ENCODE measurements around the gene THRA. TPM values are rescaled to one million over a fixed set of nuclear protein-coding genes. Genes with fewer than 3 reads are reported as not detected.

THRA gene
- total RNA-seq, 4 donors from 2014 or later, result 32.6 to 69.9 (median 48.9) TPM

- 58% methylated on average over 14 of the region's 14 CpGs for WGBS
- peaks cover 46% of the 10 kb centered on the region for H3K4me1 ChIP-seq
- no peak for DNase-seq (ENCODE audit: low spot score in 2 of 2)
- H3K4me3 ChIP-seq, result no peak overlapping the region
- no peak for TF ChIP-seq POLR2AphosphoS5 (IDR thresholded peaks at IDR 0.05)
- TF ChIP-seq, protein P1, sequence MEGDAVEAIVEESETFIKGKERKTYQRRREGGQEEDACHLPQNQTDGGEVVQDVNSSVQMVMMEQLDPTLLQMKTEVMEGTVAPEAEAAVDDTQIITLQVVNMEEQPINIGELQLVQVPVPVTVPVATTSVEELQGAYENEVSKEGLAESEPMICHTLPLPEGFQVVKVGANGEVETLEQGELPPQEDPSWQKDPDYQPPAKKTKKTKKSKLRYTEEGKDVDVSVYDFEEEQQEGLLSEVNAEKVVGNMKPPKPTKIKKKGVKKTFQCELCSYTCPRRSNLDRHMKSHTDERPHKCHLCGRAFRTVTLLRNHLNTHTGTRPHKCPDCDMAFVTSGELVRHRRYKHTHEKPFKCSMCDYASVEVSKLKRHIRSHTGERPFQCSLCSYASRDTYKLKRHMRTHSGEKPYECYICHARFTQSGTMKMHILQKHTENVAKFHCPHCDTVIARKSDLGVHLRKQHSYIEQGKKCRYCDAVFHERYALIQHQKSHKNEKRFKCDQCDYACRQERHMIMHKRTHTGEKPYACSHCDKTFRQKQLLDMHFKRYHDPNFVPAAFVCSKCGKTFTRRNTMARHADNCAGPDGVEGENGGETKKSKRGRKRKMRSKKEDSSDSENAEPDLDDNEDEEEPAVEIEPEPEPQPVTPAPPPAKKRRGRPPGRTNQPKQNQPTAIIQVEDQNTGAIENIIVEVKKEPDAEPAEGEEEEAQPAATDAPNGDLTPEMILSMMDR (IDR thresholded peaks at IDR 0.05), result no peak
- no peak for TF ChIP-seq POLR2A (IDR thresholded peaks at IDR 0.05)
- TF ChIP-seq EP300 (IDR thresholded peaks at IDR 0.05), result no peak
- H3K27me3 ChIP-seq, result no peaks in the 10 kb centered on the region
- no peaks in the 10 kb centered on the region for H3K9me3 ChIP-seq
- peak overlapping the region; percentile 38 for H3K27ac ChIP-seq
- peaks cover 94% of the 10 kb centered on the region for H3K36me3 ChIP-seq
Measured at GRCh38 chr17:40090237-40091119, 27.7 kb downstream of the THRA start.

- peaks cover 94% of the 10 kb centered on the region for H3K36me3 ChIP-seq
- H3K27me3 ChIP-seq, result no peaks in the 10 kb centered on the region
- H3K4me3 ChIP-seq, result no peak overlapping the region
- H3K27ac ChIP-seq, result peak overlapping the region; percentile 95
- DNase-seq (ENCODE audit: low spot score in 2 of 2), result no peak
- TF ChIP-seq POLR2A (IDR thresholded peaks at IDR 0.05) (no peak), POLR2AphosphoS5 (IDR thresholded peaks at IDR 0.05) (no peak)
- TF ChIP-seq, protein P1 (IDR thresholded peaks at IDR 0.05), result no peak
- H3K9me3 ChIP-seq, result no peaks in the 10 kb centered on the region
- H3K4me1 ChIP-seq, result peaks cover 59% of the 10 kb centered on the region
- 36% methylated on average over 18 of the region's 18 CpGs for WGBS
Measured at GRCh38 chr17:40091691-40092397, 29.1 kb downstream of the THRA start.

DNA sequence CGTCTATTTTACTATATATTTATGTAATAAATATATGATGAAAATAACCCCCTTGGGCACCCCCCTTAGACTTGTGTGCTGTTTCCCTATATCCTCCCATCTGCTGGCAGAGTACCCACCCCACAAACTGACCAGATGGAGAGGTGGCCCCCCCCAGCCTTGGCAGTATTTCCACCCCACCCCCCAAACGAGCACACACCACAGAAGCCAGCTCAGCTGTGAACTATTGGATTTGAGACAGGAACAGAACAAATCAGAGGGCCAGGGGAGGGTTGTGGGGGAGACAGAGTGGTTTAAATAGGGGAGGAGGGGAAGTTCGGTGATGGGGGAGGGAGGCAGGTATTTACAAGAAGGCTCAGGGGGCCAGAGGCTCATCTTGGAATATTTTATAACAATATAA, 29.8 kb downstream of the THRA start:
- WGBS, result 33% methylated on average over 3 of the region's 3 CpGs
- no peak overlapping the region for H3K4me3 ChIP-seq
- H3K27ac ChIP-seq, result peak overlapping the region; percentile 95
- H3K9me3 ChIP-seq, result no peaks in the 10 kb centered on the region
- H3K27me3 ChIP-seq, result no peaks in the 10 kb centered on the region
- no peak for DNase-seq (ENCODE audit: low spot score in 2 of 2)
- peaks cover 67% of the 10 kb centered on the region for H3K4me1 ChIP-seq
- TF ChIP-seq EP300 (IDR thresholded peaks at IDR 0.05), result no peak
- TF ChIP-seq POLR2AphosphoS5 (IDR thresholded peaks at IDR 0.05), result no peak
- TF ChIP-seq, protein P1 (IDR thresholded peaks at IDR 0.05), result no peak
- no peak for TF ChIP-seq POLR2A (IDR thresholded peaks at IDR 0.05)
- peaks cover 86% of the 10 kb centered on the region for H3K36me3 ChIP-seq

GRCh38 chr17:40093005-40093579, 30.3 kb downstream of the THRA start:
- TF ChIP-seq POLR2A (IDR thresholded peaks at IDR 0.05), result no peak
- TF ChIP-seq EP300 (IDR thresholded peaks at IDR 0.05), result no peak
- TF ChIP-seq POLR2AphosphoS5 (IDR thresholded peaks at IDR 0.05), result peak in 1 of 3 donors; percentile 20
- TF ChIP-seq, protein P1 (IDR thresholded peaks at IDR 0.05), result no peak
- DNase-seq (ENCODE audit: low spot score in 2 of 2), result no peak
- H3K4me3 ChIP-seq, result peak overlapping the region; percentile 1
- WGBS, result 59% methylated on average over 19 of the region's 29 CpGs
- H3K9me3 ChIP-seq, result no peaks in the 10 kb centered on the region
- peaks cover 81% of the 10 kb centered on the region for H3K36me3 ChIP-seq
- peaks cover 72% of the 10 kb centered on the region for H3K4me1 ChIP-seq
- peak overlapping the region; percentile 95 for H3K27ac ChIP-seq
- H3K27me3 ChIP-seq, result no peaks in the 10 kb centered on the region

Data from suprapubic skin (tissue), 4 donors.